ENCODE results near the gene GABRR1. TPM values are rescaled to one million over a fixed set of nuclear protein-coding genes. Genes with fewer than 3 reads are reported as not detected.

GABRR1 gene
- total RNA-seq, 6 experiments from 2014 or later = not detected

- H3K27ac Mint-ChIP-seq = no peak overlapping the region
- no peaks in the 10 kb centered on the region for H3K9me3 Mint-ChIP-seq
- no peaks in the 10 kb centered on the region for H3K4me1 Mint-ChIP-seq (ENCODE audit: low read depth)
- no peak overlapping the region for H3K4me3 Mint-ChIP-seq
- H3K27me3 Mint-ChIP-seq (ENCODE audit: insufficient read depth) = peaks cover 2% of the 10 kb centered on the region
- no peak for TF ChIP-seq CTCF (IDR thresholded peaks at IDR 0.05)
- no peak for DNase-seq
- no peaks in the 10 kb centered on the region for H3K36me3 Mint-ChIP-seq (ENCODE audit: low read depth)
Observed at GRCh38 chr6:89257781-89258180, 40.6 kb upstream of the GABRR1 start.

- H3K9me3 Mint-ChIP-seq = no peaks in the 10 kb centered on the region
- H3K36me3 Mint-ChIP-seq (ENCODE audit: low read depth) = no peaks in the 10 kb centered on the region
- H3K4me1 Mint-ChIP-seq (ENCODE audit: low read depth) = no peaks in the 10 kb centered on the region
- DNase-seq = no peak
- H3K27ac Mint-ChIP-seq = no peak overlapping the region
- H3K4me3 Mint-ChIP-seq = no peak overlapping the region
- no peak for TF ChIP-seq CTCF (IDR thresholded peaks at IDR 0.05)
- H3K27me3 Mint-ChIP-seq (ENCODE audit: insufficient read depth) = peaks cover 3% of the 10 kb centered on the region
Observed at GRCh38 chr6:89257346-89257745, 40.2 kb upstream of the GABRR1 start.

GRCh38 chr6:89255417-89255816 is 38.3 kb upstream of the GABRR1 start:
- DNase-seq = no peak
- Mint-ChIP-seq H3K4me3 (no peak overlapping the region), H3K27ac (no peak overlapping the region), H3K4me1 (ENCODE audit: low read depth) (no peaks in the 10 kb centered on the region), H3K36me3 (ENCODE audit: low read depth) (no peaks in the 10 kb centered on the region), H3K9me3 (no peaks in the 10 kb centered on the region), H3K27me3 (ENCODE audit: insufficient read depth) (peaks cover 6% of the 10 kb centered on the region)
- no peak for TF ChIP-seq CTCF (IDR thresholded peaks at IDR 0.05)

GRCh38 chr6:89254569-89254968 is 37.4 kb upstream of the GABRR1 start:
- no peaks in the 10 kb centered on the region for H3K9me3 Mint-ChIP-seq
- H3K27ac Mint-ChIP-seq = no peak overlapping the region
- no peaks in the 10 kb centered on the region for H3K4me1 Mint-ChIP-seq (ENCODE audit: low read depth)
- no peak overlapping the region for H3K4me3 Mint-ChIP-seq
- no peak for DNase-seq
- peaks cover 7% of the 10 kb centered on the region for H3K27me3 Mint-ChIP-seq (ENCODE audit: insufficient read depth)
- no peak for TF ChIP-seq CTCF (IDR thresholded peaks at IDR 0.05)
- H3K36me3 Mint-ChIP-seq (ENCODE audit: low read depth) = no peaks in the 10 kb centered on the region

GRCh38 chr6:89252907-89253306 is 35.7 kb upstream of the GABRR1 start:
- no peaks in the 10 kb centered on the region for H3K9me3 Mint-ChIP-seq
- peaks cover 13% of the 10 kb centered on the region for H3K27me3 Mint-ChIP-seq (ENCODE audit: insufficient read depth)
- H3K27ac Mint-ChIP-seq = no peak overlapping the region
- no peaks in the 10 kb centered on the region for H3K4me1 Mint-ChIP-seq (ENCODE audit: low read depth)
- no peaks in the 10 kb centered on the region for H3K36me3 Mint-ChIP-seq (ENCODE audit: low read depth)
- no peak overlapping the region for H3K4me3 Mint-ChIP-seq
- TF ChIP-seq CTCF (IDR thresholded peaks at IDR 0.05) = no peak
- no peak for DNase-seq

- no peak for TF ChIP-seq CTCF (IDR thresholded peaks at IDR 0.05)
- no peak for DNase-seq
- Mint-ChIP-seq H3K4me1 (ENCODE audit: low read depth) (no peaks in the 10 kb centered on the region), H3K27ac (no peak overlapping the region), H3K4me3 (no peak overlapping the region), H3K9me3 (no peaks in the 10 kb centered on the region), H3K27me3 (ENCODE audit: insufficient read depth) (peaks cover 13% of the 10 kb centered on the region), H3K36me3 (ENCODE audit: low read depth) (no peaks in the 10 kb centered on the region)
Observed at GRCh38 chr6:89251976-89252375, 34.8 kb upstream of the GABRR1 start.

Measured in HFFc6 (cell line).